SU-DHL-6 (cell line): ENCODE results near the gene ANKS1A.
A peak's percentile ranks its signal among the peaks of the same experiment; 100 is the strongest.

Experiments
- H2AFZ ChIP-seq: fragments of 200-600 bp; sonication (generic); 2 replicates; pipeline ENCODE4 v1.6.1; 2014; ENCODE audit warnings: low read depth, mild to moderate bottlenecking, moderate library complexity, mixed read lengths, antibody characterized with exemption, low read length; ENCODE audit not compliant: severe bottlenecking
- H3F3A ChIP-seq: fragments of 200-600 bp; shearing (Covaris generic); 2 replicates; pipeline ENCODE4 v1.6.0; 2016; ENCODE audit warnings: antibody characterized with exemption, mild to moderate bottlenecking; ENCODE audit not compliant: insufficient read depth
- H3K27ac ChIP-seq: fragments of 200-600 bp; sonication (generic); 2 replicates; pipeline ENCODE4 v1.5.1; 2016; ENCODE audit warnings: low read depth, mild to moderate bottlenecking, low read length, moderate library complexity, mixed read lengths
- H3K27me3 ChIP-seq: fragments of 200-600 bp; sonication (generic), shearing (Covaris generic); 2 replicates; pipeline ENCODE4 v1.6.0; 2014; ENCODE audit warnings: mild to moderate bottlenecking, low read length
- H3K36me3 ChIP-seq: fragments of 200-600 bp; sonication (generic); 2 replicates; pipeline ENCODE4 v1.6.1; 2014; ENCODE audit warnings: mild to moderate bottlenecking, low read length, mixed read lengths
- H3K4me2 ChIP-seq: fragments of 300-600, 200-600 bp; shearing (Covaris generic), sonication (generic); 2 replicates; pipeline ENCODE4 v1.6.0; 2014; ENCODE audit warnings: low read length, low read depth, mild to moderate bottlenecking; ENCODE audit not compliant: poor library complexity, severe bottlenecking
- H3K4me3 ChIP-seq: fragments of 200-600 bp; sonication (generic); 2 replicates; pipeline ENCODE4 v1.5.1; 2014; ENCODE audit warnings: antibody characterized with exemption, low read length, mild to moderate bottlenecking, mixed read lengths; ENCODE audit not compliant: insufficient read depth, poor library complexity, severe bottlenecking
- H3K79me2 ChIP-seq: fragments of 200-600 bp; sonication (generic); 2 replicates; pipeline ENCODE4 v1.6.1; 2014; ENCODE audit warnings: mild to moderate bottlenecking, low read length, moderate library complexity; ENCODE audit not compliant: insufficient read depth
- H3K9ac ChIP-seq: fragments of 200-600 bp; sonication (generic); 2 replicates; pipeline ENCODE4 v1.7.0; 2014; ENCODE audit warnings: mild to moderate bottlenecking, low read length
- H3K9me2 ChIP-seq: fragments of 200-600 bp; sonication (generic); replicated peaks from 2 replicates; pipeline ENCODE4 v1.6.1; 2014; ENCODE audit warnings: low read length; ENCODE audit not compliant: insufficient read depth
- H3K9me3 ChIP-seq: fragments of 200-600 bp; sonication (generic); 2 replicates; pipeline ENCODE4 v1.6.1; 2014; ENCODE audit warnings: low read length, mixed read lengths; ENCODE audit not compliant: insufficient read depth
- H4K20me1 ChIP-seq: fragments of 200-600 bp; sonication (generic); 2 replicates; pipeline ENCODE4 v1.6.1; 2014; ENCODE audit warnings: low read depth, mild to moderate bottlenecking, antibody characterized with exemption, low read length, moderate library complexity, mixed read lengths
- CTCF ChIP-seq: fragments of 200-600 bp; sonication (generic); IDR thresholded peaks from one replicate; pipeline ENCODE4 v1.5.1; 2017; ENCODE audit warnings: antibody characterized with exemption, mild to moderate bottlenecking, low read length, moderate library complexity; ENCODE audit not compliant: insufficient read depth, poor library complexity, severe bottlenecking
- EZH2phosphoT487 ChIP-seq: fragments of 200-600 bp; sonication (generic), shearing (Covaris generic); conservative IDR thresholded peaks from 2 replicates; pipeline ENCODE4 v1.6.1; 2018; ENCODE audit warnings: mild to moderate bottlenecking, antibody characterized with exemption, low read length, moderate library complexity, mixed read lengths

Gene ANKS1A

GRCh38 chr6:34985236-34985635, 96.2 kb downstream of the ANKS1A start:
- no peaks in the 10 kb centered on the region for H3F3A ChIP-seq
- no peak overlapping the region for H3K27ac ChIP-seq
- no peaks in the 10 kb centered on the region for H3K9me2 ChIP-seq
- H3K9me3 ChIP-seq = no peaks in the 10 kb centered on the region
- no peaks in the 10 kb centered on the region for H3K36me3 ChIP-seq
- H4K20me1 ChIP-seq = no peaks in the 10 kb centered on the region
- TF ChIP-seq CTCF (no peak), EZH2phosphoT487 (no peak)
- H3K79me2 ChIP-seq = no peaks in the 10 kb centered on the region
- no peak overlapping the region for H2AFZ ChIP-seq
- no peaks in the 10 kb centered on the region for H3K27me3 ChIP-seq
- H3K9ac ChIP-seq = no peak overlapping the region
- H3K4me3 ChIP-seq = no peak overlapping the region
- no peak overlapping the region for H3K4me2 ChIP-seq

GRCh38 chr6:34986845-34987246, 97.8 kb downstream of the ANKS1A start:
- Histone ChIP-seq H3F3A (no peaks in the 10 kb centered on the region), H4K20me1 (no peaks in the 10 kb centered on the region), H3K27me3 (no peaks in the 10 kb centered on the region), H2AFZ (no peak overlapping the region), H3K9me2 (no peaks in the 10 kb centered on the region), H3K4me3 (no peak overlapping the region), H3K27ac (no peak overlapping the region), H3K36me3 (no peaks in the 10 kb centered on the region), H3K9ac (no peak overlapping the region), H3K79me2 (no peaks in the 10 kb centered on the region), H3K4me2 (no peak overlapping the region), H3K9me3 (no peaks in the 10 kb centered on the region)
- TF ChIP-seq CTCF = peak; percentile 94
- TF ChIP-seq EZH2phosphoT487 = no peak

- H3K4me3 ChIP-seq = no peak overlapping the region
- H3K9ac ChIP-seq = no peak overlapping the region
- H3K9me2 ChIP-seq = no peaks in the 10 kb centered on the region
- no peaks in the 10 kb centered on the region for H3K27me3 ChIP-seq
- no peaks in the 10 kb centered on the region for H3F3A ChIP-seq
- no peaks in the 10 kb centered on the region for H4K20me1 ChIP-seq
- H3K27ac ChIP-seq = no peak overlapping the region
- H3K36me3 ChIP-seq = no peaks in the 10 kb centered on the region
- H3K4me2 ChIP-seq = no peak overlapping the region
- H2AFZ ChIP-seq = no peak overlapping the region
- no peaks in the 10 kb centered on the region for H3K9me3 ChIP-seq
- TF ChIP-seq CTCF (no peak), EZH2phosphoT487 (no peak)
- H3K79me2 ChIP-seq = no peaks in the 10 kb centered on the region
Measured at GRCh38 chr6:34987506-34987905, 98.5 kb downstream of the ANKS1A start.
